ENCODE results near the gene NETO2.
"Not testable (repeated sequence)": the region's sequence is repeated elsewhere in the genome, so short reads cannot be mapped to it uniquely, and the experiment has no call there.

The NETO2 gene

DNA sequence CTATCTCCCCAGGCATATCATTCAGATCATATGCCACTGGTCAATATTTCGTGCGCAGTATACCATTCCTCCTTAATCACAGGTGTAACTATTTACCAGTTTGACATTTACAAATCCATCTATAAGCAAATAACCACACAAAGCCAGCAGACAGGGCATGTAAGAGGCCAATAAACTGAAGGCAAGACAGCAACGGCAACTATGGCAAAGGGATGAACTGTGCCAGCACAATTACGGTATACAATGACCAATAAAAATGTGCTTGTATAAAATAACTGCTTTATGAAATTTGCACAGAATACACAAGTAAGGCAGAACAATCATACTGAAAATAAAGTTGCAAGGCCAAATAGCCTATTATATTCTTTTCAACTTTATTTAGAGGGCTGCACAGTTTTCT, 9.2 kb downstream of the NETO2 start:
- Histone ChIP-seq H3K36me3 (ENCODE audit: control insufficient read depth, insufficient read depth, low read length) (no peaks in the 10 kb centered on the region), H3K9me3 (ENCODE audit: control insufficient read depth, low read length) (no peaks in the 10 kb centered on the region), H3K27me3 (ENCODE audit: control insufficient read depth, insufficient read depth, low read length, poor library complexity, severe bottlenecking) (no peaks in the 10 kb centered on the region), H3K4me1 (ENCODE audit: control insufficient read depth, insufficient read depth, low read length) (peaks cover 9% of the 10 kb centered on the region), H3K4me3 (ENCODE audit: insufficient read depth, low read depth, low read length) (no peak overlapping the region), H3K27ac (ENCODE audit: insufficient read depth, low read depth, low read length, poor library complexity, severe bottlenecking) (no peak overlapping the region)
- WGBS, 2 experiments, result 94 to 98% methylated on average over 4 of the region's 4 CpGs

GRCh38 chr16:47132308-47132707, 11.4 kb downstream of the NETO2 start:
- Histone ChIP-seq H3K4me1 (ENCODE audit: control insufficient read depth, insufficient read depth, low read length) (peaks cover 6% of the 10 kb centered on the region), H3K27me3 (ENCODE audit: control insufficient read depth, insufficient read depth, low read length, poor library complexity, severe bottlenecking) (no peaks in the 10 kb centered on the region), H3K27ac (ENCODE audit: insufficient read depth, low read depth, low read length, poor library complexity, severe bottlenecking) (no peak overlapping the region), H3K36me3 (ENCODE audit: control insufficient read depth, insufficient read depth, low read length) (no peaks in the 10 kb centered on the region), H3K9me3 (ENCODE audit: control insufficient read depth, low read length) (no peaks in the 10 kb centered on the region), H3K4me3 (ENCODE audit: insufficient read depth, low read depth, low read length) (no peak overlapping the region)

DNA sequence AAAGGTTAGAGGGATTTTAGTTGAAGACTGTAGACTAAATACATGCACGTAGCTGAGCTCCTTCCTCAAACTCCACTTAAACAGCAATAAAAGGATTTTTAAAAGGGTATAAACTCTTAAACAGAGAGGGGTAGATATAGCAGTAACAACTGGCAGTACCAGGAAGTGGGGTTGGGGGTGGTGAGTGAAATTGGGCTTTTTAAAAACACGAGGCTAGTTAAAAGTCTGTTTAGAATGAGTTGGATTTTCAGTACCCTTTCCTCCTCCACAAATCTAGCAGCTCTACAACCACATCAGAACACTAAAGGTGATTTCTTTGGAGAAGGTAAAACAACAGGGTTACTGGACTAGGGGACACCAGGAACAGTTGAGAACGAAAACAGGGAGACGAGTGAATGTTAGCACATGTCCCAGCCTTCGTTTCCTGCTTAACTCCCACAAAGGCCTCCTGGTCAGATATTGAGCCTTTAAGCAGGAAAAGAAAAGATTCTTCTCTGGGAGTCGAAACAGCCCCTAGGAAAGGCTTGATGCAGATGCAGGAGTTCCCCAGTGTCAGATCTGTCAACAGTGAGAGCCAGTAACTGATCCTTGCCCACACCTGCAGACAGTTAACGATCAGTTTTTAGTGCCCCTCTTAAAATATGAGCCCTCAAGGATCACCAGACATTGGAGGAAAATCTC, 13.8 kb downstream of the NETO2 start:
- Histone ChIP-seq H3K27ac (ENCODE audit: insufficient read depth, low read depth, low read length, poor library complexity, severe bottlenecking) (peak overlapping the region; percentile 50), H3K4me1 (ENCODE audit: control insufficient read depth, insufficient read depth, low read length) (peaks cover 6% of the 10 kb centered on the region), H3K36me3 (ENCODE audit: control insufficient read depth, insufficient read depth, low read length) (peaks cover 3% of the 10 kb centered on the region), H3K27me3 (ENCODE audit: control insufficient read depth, insufficient read depth, low read length, poor library complexity, severe bottlenecking) (no peaks in the 10 kb centered on the region), H3K9me3 (ENCODE audit: control insufficient read depth, low read length) (no peaks in the 10 kb centered on the region), H3K4me3 (ENCODE audit: insufficient read depth, low read depth, low read length) (no peak overlapping the region)
- WGBS, 2 experiments, result 28 to 36% methylated on average over 5 to 7 of the region's 7 CpGs

- WGBS, 2 experiments, result 95 to 100% methylated on average over 3 of the region's 3 CpGs
- no peaks in the 10 kb centered on the region for H3K9me3 ChIP-seq (ENCODE audit: control insufficient read depth, low read length)
- peaks cover 6% of the 10 kb centered on the region for H3K4me1 ChIP-seq (ENCODE audit: control insufficient read depth, insufficient read depth, low read length)
- H3K36me3 ChIP-seq (ENCODE audit: control insufficient read depth, insufficient read depth, low read length), result peaks cover 3% of the 10 kb centered on the region
- no peak overlapping the region for H3K27ac ChIP-seq (ENCODE audit: insufficient read depth, low read depth, low read length, poor library complexity, severe bottlenecking)
- H3K4me3 ChIP-seq (ENCODE audit: insufficient read depth, low read depth, low read length), result no peak overlapping the region
- no peaks in the 10 kb centered on the region for H3K27me3 ChIP-seq (ENCODE audit: control insufficient read depth, insufficient read depth, low read length, poor library complexity, severe bottlenecking)
These were observed 16.2 kb downstream of the NETO2 start for GRCh38 chr16:47127541-47127940.

DNA sequence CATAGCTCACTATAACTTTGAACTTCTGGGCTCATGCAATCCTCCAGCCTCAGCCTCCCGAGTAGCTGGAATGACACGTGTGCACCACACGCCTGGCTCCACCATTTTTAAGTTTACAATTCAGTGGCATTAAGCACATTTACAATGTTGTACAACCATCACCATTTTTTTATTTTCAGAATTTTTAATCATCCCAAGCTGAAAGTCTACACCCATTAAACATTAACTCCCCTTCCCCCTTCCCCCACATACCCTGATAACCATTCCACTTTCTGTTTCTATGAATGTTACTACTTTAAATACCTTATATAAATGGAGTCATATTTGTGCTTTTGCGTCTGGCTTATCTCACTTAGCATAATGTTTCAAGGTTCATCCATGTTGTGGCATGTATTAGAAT, 18.0 kb downstream of the NETO2 start:
- H3K27me3 ChIP-seq (ENCODE audit: control insufficient read depth, insufficient read depth, low read length, poor library complexity, severe bottlenecking), result no peaks in the 10 kb centered on the region
- WGBS, 2 experiments, result 93 to 98% methylated on average over 3 of the region's 4 CpGs
- H3K9me3 ChIP-seq (ENCODE audit: control insufficient read depth, low read length), result no peaks in the 10 kb centered on the region
- no peak overlapping the region for H3K27ac ChIP-seq (ENCODE audit: insufficient read depth, low read depth, low read length, poor library complexity, severe bottlenecking)
- peaks cover 6% of the 10 kb centered on the region for H3K4me1 ChIP-seq (ENCODE audit: control insufficient read depth, insufficient read depth, low read length)
- H3K4me3 ChIP-seq (ENCODE audit: insufficient read depth, low read depth, low read length), result no peak overlapping the region
- H3K36me3 ChIP-seq (ENCODE audit: control insufficient read depth, insufficient read depth, low read length), result peaks cover 3% of the 10 kb centered on the region

DNA sequence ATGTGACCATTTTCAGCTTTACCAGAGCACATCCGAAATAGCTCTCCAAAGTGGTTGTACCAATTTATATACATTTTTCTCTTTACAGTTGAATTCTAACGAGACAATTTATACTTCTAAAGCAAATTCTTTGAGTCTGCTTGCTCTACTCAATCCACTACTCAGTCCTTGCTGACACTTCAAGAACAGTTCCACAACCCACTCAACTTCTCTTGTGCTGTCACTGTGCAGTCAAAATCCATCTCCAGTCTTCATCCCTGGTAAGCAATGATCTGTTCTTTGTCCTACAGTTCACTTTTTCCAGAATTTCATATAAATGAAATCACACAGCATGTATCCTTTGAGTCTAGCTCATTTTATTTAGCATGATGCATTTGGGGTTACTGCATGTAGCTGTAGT, 30.6 kb downstream of the NETO2 start:
- H3K36me3 ChIP-seq (ENCODE audit: control insufficient read depth, insufficient read depth, low read length), result peaks cover 5% of the 10 kb centered on the region
- H3K27ac ChIP-seq (ENCODE audit: insufficient read depth, low read depth, low read length, poor library complexity, severe bottlenecking), result no peak overlapping the region
- H3K4me3 ChIP-seq (ENCODE audit: insufficient read depth, low read depth, low read length), result no peak overlapping the region
- H3K9me3 ChIP-seq (ENCODE audit: control insufficient read depth, low read length), result no peaks in the 10 kb centered on the region
- 97 to 99% methylated on average over 2 of the region's 2 CpGs for WGBS, 2 experiments
- no peaks in the 10 kb centered on the region for H3K27me3 ChIP-seq (ENCODE audit: control insufficient read depth, insufficient read depth, low read length, poor library complexity, severe bottlenecking)
- no peaks in the 10 kb centered on the region for H3K4me1 ChIP-seq (ENCODE audit: control insufficient read depth, insufficient read depth, low read length)

- WGBS, 2 experiments, result 95 to 96% methylated on average over 2 to 3 of the region's 3 CpGs
These were observed 32.8 kb downstream of the NETO2 start for GRCh38 chr16:47110939-47111338.

GRCh38 chr16:47109361-47109760, 34.4 kb downstream of the NETO2 start:
- H3K4me1 ChIP-seq (ENCODE audit: control insufficient read depth, insufficient read depth, low read length), result no peaks in the 10 kb centered on the region
- no peaks in the 10 kb centered on the region for H3K9me3 ChIP-seq (ENCODE audit: control insufficient read depth, low read length)
- H3K4me3 ChIP-seq (ENCODE audit: insufficient read depth, low read depth, low read length), result no peak overlapping the region
- peaks cover 11% of the 10 kb centered on the region for H3K36me3 ChIP-seq (ENCODE audit: control insufficient read depth, insufficient read depth, low read length)
- no peak overlapping the region for H3K27ac ChIP-seq (ENCODE audit: insufficient read depth, low read depth, low read length, poor library complexity, severe bottlenecking)
- WGBS, 2 experiments, result 96 to 97% methylated on average over 5 of the region's 5 CpGs
- H3K27me3 ChIP-seq (ENCODE audit: control insufficient read depth, insufficient read depth, low read length, poor library complexity, severe bottlenecking), result no peaks in the 10 kb centered on the region

More at GRCh38 chr16:47110939-47111338, 32.8 kb downstream of the NETO2 start:
- no peak overlapping the region for H3K4me3 ChIP-seq (ENCODE audit: insufficient read depth, low read depth, low read length)
- H3K4me1 ChIP-seq (ENCODE audit: control insufficient read depth, insufficient read depth, low read length), result no peaks in the 10 kb centered on the region
- H3K27ac ChIP-seq (ENCODE audit: insufficient read depth, low read depth, low read length, poor library complexity, severe bottlenecking), result no peak overlapping the region
- peaks cover 7% of the 10 kb centered on the region for H3K36me3 ChIP-seq (ENCODE audit: control insufficient read depth, insufficient read depth, low read length)
- no peaks in the 10 kb centered on the region for H3K9me3 ChIP-seq (ENCODE audit: control insufficient read depth, low read length)
- no peaks in the 10 kb centered on the region for H3K27me3 ChIP-seq (ENCODE audit: control insufficient read depth, insufficient read depth, low read length, poor library complexity, severe bottlenecking)

GRCh38 chr16:47102921-47103320, 40.8 kb downstream of the NETO2 start:
- H3K27me3 ChIP-seq (ENCODE audit: control insufficient read depth, insufficient read depth, low read length, poor library complexity, severe bottlenecking); H3K27ac ChIP-seq (ENCODE audit: insufficient read depth, low read depth, low read length, poor library complexity, severe bottlenecking); H3K4me3 ChIP-seq (ENCODE audit: insufficient read depth, low read depth, low read length); H3K9me3 ChIP-seq (ENCODE audit: control insufficient read depth, low read length); H3K4me1 ChIP-seq (ENCODE audit: control insufficient read depth, insufficient read depth, low read length): not testable (repeated sequence)
- peaks cover 11% of the 10 kb centered on the region for H3K36me3 ChIP-seq (ENCODE audit: control insufficient read depth, insufficient read depth, low read length)
- 93 to 96% methylated on average over 4 of the region's 4 CpGs for WGBS, 2 experiments

DNA sequence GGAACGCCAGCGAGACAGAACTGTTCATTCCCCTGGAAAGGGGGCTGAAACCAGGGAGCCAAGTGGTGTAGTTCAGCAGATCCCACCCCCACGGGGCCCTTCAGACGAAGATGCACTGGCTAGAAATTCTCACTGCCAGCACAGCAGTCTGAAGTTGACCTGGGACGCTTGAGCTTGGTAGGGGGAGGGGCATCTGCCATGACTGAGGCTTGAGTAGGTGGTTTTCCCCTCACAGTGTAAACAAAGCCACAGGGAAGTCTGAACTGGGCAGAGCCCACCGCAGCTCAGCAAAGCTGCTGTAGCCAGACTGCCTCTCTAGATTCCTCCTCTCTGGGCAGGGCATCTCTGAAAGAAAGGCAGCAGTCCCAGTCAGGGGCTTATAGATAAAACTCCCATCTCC, 46.6 kb downstream of the NETO2 start:
- 55 to 68% methylated on average over 6 of the region's 6 CpGs for WGBS, 2 experiments

DNA sequence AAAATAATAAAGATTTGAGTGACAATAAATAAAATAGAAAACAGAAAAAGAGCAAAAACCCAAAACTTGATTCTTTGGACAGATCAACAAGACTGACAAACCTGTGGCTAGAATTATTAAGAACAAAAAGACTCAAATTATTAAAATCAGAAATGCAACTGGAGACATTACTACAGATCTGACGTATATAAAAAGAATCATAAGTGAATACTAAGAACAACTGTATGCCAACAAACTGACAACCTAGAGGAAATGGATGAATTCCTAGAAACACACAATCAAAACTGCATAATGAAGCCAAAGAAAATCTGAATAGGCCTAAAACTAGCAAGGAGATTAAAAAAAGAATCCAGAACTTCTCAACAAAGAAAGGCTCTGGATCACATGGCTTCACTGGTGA, 47.4 kb downstream of the NETO2 start:
- Histone ChIP-seq H3K27ac (ENCODE audit: insufficient read depth, low read depth, low read length, poor library complexity, severe bottlenecking) (no peak overlapping the region), H3K9me3 (ENCODE audit: control insufficient read depth, low read length) (no peaks in the 10 kb centered on the region), H3K4me3 (ENCODE audit: insufficient read depth, low read depth, low read length) (no peak overlapping the region), H3K4me1 (ENCODE audit: control insufficient read depth, insufficient read depth, low read length) (no peaks in the 10 kb centered on the region), H3K36me3 (ENCODE audit: control insufficient read depth, insufficient read depth, low read length) (no peaks in the 10 kb centered on the region), H3K27me3 (ENCODE audit: control insufficient read depth, insufficient read depth, low read length, poor library complexity, severe bottlenecking) (no peaks in the 10 kb centered on the region)
- WGBS, 2 experiments, result no CpG with 5 or more reads among the region's 1 CpG

More for the DNA sequence above, 46.6 kb downstream of the NETO2 start:
- not testable (repeated sequence) for H3K9me3 ChIP-seq (ENCODE audit: control insufficient read depth, low read length); H3K36me3 ChIP-seq (ENCODE audit: control insufficient read depth, insufficient read depth, low read length); H3K4me3 ChIP-seq (ENCODE audit: insufficient read depth, low read depth, low read length); H3K4me1 ChIP-seq (ENCODE audit: control insufficient read depth, insufficient read depth, low read length); H3K27ac ChIP-seq (ENCODE audit: insufficient read depth, low read depth, low read length, poor library complexity, severe bottlenecking); H3K27me3 ChIP-seq (ENCODE audit: control insufficient read depth, insufficient read depth, low read length, poor library complexity, severe bottlenecking)

Data from ectodermal cell (in vitro differentiated cells).